ENCODE results near the gene POLR3C. TPM values are rescaled to one million over a fixed set of nuclear protein-coding genes. Genes with fewer than 3 reads are reported as not detected.

The POLR3C gene
- total RNA-seq, 4 donors from 2014 or later, result 15.0 to 31.7 (median 21.0) TPM

DNA sequence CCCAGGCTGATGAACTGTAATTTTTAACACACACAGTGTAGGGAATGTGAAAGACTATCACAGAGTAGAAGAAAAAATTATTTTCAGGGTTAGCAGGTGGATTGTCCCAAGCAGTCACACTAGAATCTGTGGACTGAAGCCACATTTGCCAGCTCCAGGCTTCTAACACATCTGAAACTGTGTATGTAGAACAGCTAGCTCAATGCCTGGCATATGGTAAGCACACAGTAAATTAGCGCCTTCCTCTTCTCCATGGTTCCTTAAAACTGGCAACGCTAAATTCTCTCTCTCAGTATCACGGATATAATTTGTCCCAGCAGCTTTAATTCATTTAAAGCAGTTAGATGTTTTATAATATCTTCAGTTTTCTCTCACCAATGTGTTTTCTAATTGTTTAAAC is 19.0 kb downstream of the POLR3C start:
- no peak for DNase-seq
- Histone ChIP-seq H3K9me3 (no peaks in the 10 kb centered on the region), H3K27me3 (no peaks in the 10 kb centered on the region), H3K4me3 (no peak overlapping the region), H3K36me3 (peaks cover 21 to 65% (median 29%) of the 10 kb centered on the region in 3 donors), H3K4me1 (peaks cover 10 to 22% (median 16%) of the 10 kb centered on the region in 3 donors), H3K27ac (no peak overlapping the region)
- WGBS, 2 donors, result 87 to 90% methylated on average over 3 of the region's 3 CpGs
- TF ChIP-seq POLR2A (IDR thresholded peaks at IDR 0.05), result no peak
- TF ChIP-seq, protein P1, sequence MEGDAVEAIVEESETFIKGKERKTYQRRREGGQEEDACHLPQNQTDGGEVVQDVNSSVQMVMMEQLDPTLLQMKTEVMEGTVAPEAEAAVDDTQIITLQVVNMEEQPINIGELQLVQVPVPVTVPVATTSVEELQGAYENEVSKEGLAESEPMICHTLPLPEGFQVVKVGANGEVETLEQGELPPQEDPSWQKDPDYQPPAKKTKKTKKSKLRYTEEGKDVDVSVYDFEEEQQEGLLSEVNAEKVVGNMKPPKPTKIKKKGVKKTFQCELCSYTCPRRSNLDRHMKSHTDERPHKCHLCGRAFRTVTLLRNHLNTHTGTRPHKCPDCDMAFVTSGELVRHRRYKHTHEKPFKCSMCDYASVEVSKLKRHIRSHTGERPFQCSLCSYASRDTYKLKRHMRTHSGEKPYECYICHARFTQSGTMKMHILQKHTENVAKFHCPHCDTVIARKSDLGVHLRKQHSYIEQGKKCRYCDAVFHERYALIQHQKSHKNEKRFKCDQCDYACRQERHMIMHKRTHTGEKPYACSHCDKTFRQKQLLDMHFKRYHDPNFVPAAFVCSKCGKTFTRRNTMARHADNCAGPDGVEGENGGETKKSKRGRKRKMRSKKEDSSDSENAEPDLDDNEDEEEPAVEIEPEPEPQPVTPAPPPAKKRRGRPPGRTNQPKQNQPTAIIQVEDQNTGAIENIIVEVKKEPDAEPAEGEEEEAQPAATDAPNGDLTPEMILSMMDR (IDR thresholded peaks at IDR 0.05), result no peak
- intact Hi-C loops (cut with DNase I), result no loop called here

DNA sequence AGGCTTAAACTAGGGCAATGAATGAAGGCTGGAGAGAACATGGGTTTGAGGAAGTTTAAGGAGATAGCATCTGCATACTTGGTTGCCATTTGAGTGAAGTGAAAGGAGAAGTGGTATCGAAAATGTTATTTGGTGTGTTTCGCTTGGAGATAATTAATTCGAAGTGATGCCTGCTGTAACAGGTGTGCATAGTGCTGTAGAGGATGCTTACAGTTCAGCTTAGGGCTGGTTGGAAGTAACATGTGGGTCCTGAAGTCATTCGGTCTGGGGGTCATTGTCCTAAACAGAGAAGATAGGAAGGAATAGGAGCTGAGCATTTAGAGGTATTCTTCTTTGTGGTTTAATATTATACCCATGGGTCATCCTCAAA is 21.1 kb downstream of the POLR3C start:
- intact Hi-C loops (cut with DNase I), result loop anchor here (5.0 kb wide), 1 partner anchor 167 kb away; no protein-coding TSS in a partner anchor
- H3K4me3 ChIP-seq, result peak overlapping the region; percentile 49 to 74 (median 60)
- 6 to 8% methylated on average over 4 of the region's 4 CpGs for WGBS, 2 donors
- DNase-seq, result no peak
- no peaks in the 10 kb centered on the region for H3K27me3 ChIP-seq
- peak overlapping the region; percentile 72 to 87 (median 78) for H3K27ac ChIP-seq
- H3K4me1 ChIP-seq, result peaks cover 10 to 22% (median 16%) of the 10 kb centered on the region in 3 donors
- H3K36me3 ChIP-seq, result peaks cover 12 to 65% (median 22%) of the 10 kb centered on the region in 3 donors
- no peaks in the 10 kb centered on the region for H3K9me3 ChIP-seq
- TF ChIP-seq, protein P1 (IDR thresholded peaks at IDR 0.05), result no peak
- no peak for TF ChIP-seq POLR2A (IDR thresholded peaks at IDR 0.05)

DNA sequence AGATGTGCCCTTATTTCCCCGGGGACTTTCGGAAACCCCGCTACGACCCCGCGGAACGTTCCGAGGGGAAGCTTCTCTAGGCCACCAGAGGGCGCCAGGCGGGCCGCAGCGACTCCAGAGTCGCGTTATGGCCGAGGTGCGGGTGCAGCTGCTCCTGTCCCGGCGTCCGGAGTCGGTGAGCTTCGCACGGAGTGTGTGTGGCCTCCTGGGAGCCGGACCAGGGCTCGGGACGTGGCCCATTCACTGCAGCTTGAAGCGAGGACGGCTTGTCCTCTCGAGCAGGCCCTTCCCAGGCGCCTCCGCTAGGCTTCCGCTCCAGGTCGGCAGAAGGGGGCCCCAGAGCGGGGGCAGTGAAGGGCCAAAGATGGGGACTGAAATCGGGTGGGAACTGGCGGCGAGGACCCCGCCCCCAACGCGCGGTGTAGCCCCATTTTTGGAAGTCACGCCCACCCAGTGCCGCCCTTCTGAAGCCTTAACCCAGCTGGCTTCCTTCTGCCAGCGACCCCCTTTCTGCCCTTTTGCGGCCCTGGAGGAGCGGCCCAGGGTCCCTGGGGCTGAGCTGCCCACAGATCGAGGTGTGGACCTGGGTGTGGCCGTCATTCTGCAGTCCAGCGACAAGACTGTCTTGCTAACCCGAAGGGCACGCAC is 21.6 kb downstream of the POLR3C start, which contains the start of gene NUDT17:
Gene NUDT17 (plus strand): TSS at position 117 of the 648 bp plus-strand sequence. CDS start 11 bp downstream, at position 128.
- DNase-seq, result peak; percentile 26
- H3K27ac ChIP-seq, result peak within 1 kb of the TSS; percentile 72 to 87 (median 78)
- 0 to 4% methylated on average over 9 to 14 of the region's 50 CpGs for WGBS, 2 donors
- no peaks in the 10 kb centered on the region for H3K27me3 ChIP-seq
- peaks cover 10 to 22% (median 16%) of the 10 kb centered on the region in 3 donors for H3K4me1 ChIP-seq
- peak within 1 kb of the TSS; percentile 49 to 74 (median 60) for H3K4me3 ChIP-seq
- TF ChIP-seq, protein P1 (IDR thresholded peaks at IDR 0.05), result peak; percentile 82 to 96 (median 89)
- peak in 1 of 4 donors; percentile 17 for TF ChIP-seq POLR2A (IDR thresholded peaks at IDR 0.05)
- no peaks in the 10 kb centered on the region for H3K9me3 ChIP-seq
- peaks cover 15 to 65% (median 27%) of the 10 kb centered on the region in 3 donors for H3K36me3 ChIP-seq
- intact Hi-C loops (cut with DNase I), result loop anchor here (5.0 kb wide), 1 partner anchor 167 kb away; no protein-coding TSS in a partner anchor

DNA sequence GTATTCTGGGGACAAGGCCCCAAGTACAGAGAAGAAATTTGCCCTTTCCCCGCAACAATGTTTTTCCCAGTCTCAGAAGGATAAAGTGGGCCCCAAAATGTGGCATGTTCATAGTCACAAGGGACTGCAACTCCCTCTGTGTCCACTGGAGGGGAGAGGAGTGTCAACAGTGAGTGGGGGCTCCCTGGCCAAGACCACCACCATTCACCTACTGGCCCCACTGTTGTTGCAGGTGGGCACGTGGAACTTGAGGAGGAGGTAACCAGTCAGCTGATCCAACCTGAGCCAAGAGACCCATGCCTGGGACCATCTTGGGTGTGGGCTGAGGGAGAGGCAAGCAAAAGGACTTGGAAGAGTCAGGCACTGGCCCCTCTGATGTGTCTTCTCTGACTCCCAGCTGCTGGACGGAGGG is 22.2 kb downstream of the POLR3C start:
- 71% methylated on average over 2 of the region's 3 CpGs; no CpG with 5 or more reads in 1 of the 2 donors for WGBS, 2 donors
- Histone ChIP-seq H3K36me3 (peaks cover 18 to 65% (median 26%) of the 10 kb centered on the region in 3 donors), H3K4me3 (peak overlapping the region; percentile 49 to 74 (median 60))

More for the DNA sequence above, 22.2 kb downstream of the POLR3C start:
- no peak for DNase-seq
- intact Hi-C loops (cut with DNase I), result loop anchor here (5.0 kb wide), 1 partner anchor 166 kb away; no protein-coding TSS in a partner anchor
- peak overlapping the region; percentile 72 to 87 (median 78) for H3K27ac ChIP-seq
- no peak for TF ChIP-seq POLR2A (IDR thresholded peaks at IDR 0.05)
- TF ChIP-seq, protein P1 (IDR thresholded peaks at IDR 0.05), result peak in 5 of 6 experiments; percentile 51 to 77 (median 63)
- H3K27me3 ChIP-seq, result no peaks in the 10 kb centered on the region
- H3K4me1 ChIP-seq, result peaks cover 10 to 22% (median 16%) of the 10 kb centered on the region in 3 donors
- no peaks in the 10 kb centered on the region for H3K9me3 ChIP-seq

Data from esophagus squamous epithelium (tissue), 5 donors.